ENCODE results near the gene OSGEPL1. TPM values are rescaled to one million over a fixed set of nuclear protein-coding genes. Genes with fewer than 3 reads are reported as not detected.

OSGEPL1 gene
- total and polyA plus RNA-seq, 11 donors, result 5.7 to 11.0 (median 8.3) TPM

DNA sequence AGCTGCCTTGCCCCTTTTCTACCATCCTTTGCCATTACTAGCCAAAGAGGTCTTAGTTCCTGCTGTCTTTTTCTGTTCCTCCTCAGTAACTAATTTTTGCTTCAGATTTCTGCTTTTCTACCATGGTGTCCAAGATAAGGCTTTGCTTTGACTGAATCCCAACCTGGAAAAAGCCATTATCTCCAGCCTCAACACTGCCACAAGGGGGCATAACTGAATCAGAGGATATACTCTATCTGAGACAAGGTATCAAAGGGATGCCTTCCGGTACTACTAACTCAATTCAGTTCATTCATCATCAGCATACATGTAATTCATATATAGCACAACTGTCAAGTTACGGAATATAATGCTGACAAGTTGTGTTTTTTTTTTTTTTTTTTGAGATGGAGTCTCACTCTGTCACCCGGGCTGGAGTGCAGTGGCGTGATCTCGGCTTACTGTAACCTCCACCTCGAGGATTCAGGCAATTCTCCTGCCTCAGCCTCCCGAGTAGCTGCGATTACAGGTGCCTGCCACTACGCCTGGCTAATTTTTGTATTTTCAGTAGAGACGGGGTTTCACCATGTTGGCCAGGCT, 11.4 kb downstream of the OSGEPL1 start:
- intact Hi-C loops (cut with DNase I), result loop anchor here in 2 of 10 donors (2.0 to 10.0 kb wide), 2 partner anchors 86 to 322 kb away; partner anchors contain the start of gene ASNSD1 (in 1 of the 2)
- Histone ChIP-seq H3K27ac (no peak overlapping the region), H3K4me1 (peaks cover 0 to 5% (median 0%) of the 10 kb centered on the region in 12 donors), H3K9me3 (no peaks in the 10 kb centered on the region), H3K4me3 (no peak overlapping the region), H3K36me3 (peaks cover 0 to 99% (median 75%) of the 10 kb centered on the region in 9 donors), H3K27me3 (no peaks in the 10 kb centered on the region)
- DNase-seq (no peak), ATAC-seq (peak in 1 of 4 donors; percentile 41)
- no peak for TF ChIP-seq POLR2A (IDR thresholded peaks at IDR 0.05)
- TF ChIP-seq, protein P1, sequence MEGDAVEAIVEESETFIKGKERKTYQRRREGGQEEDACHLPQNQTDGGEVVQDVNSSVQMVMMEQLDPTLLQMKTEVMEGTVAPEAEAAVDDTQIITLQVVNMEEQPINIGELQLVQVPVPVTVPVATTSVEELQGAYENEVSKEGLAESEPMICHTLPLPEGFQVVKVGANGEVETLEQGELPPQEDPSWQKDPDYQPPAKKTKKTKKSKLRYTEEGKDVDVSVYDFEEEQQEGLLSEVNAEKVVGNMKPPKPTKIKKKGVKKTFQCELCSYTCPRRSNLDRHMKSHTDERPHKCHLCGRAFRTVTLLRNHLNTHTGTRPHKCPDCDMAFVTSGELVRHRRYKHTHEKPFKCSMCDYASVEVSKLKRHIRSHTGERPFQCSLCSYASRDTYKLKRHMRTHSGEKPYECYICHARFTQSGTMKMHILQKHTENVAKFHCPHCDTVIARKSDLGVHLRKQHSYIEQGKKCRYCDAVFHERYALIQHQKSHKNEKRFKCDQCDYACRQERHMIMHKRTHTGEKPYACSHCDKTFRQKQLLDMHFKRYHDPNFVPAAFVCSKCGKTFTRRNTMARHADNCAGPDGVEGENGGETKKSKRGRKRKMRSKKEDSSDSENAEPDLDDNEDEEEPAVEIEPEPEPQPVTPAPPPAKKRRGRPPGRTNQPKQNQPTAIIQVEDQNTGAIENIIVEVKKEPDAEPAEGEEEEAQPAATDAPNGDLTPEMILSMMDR (IDR thresholded peaks at IDR 0.05), result peak; percentile 26 to 60 (median 44)
- WGBS, 4 donors, result 84 to 86% (median 85%) methylated on average over 10 of the region's 10 CpGs

DNA sequence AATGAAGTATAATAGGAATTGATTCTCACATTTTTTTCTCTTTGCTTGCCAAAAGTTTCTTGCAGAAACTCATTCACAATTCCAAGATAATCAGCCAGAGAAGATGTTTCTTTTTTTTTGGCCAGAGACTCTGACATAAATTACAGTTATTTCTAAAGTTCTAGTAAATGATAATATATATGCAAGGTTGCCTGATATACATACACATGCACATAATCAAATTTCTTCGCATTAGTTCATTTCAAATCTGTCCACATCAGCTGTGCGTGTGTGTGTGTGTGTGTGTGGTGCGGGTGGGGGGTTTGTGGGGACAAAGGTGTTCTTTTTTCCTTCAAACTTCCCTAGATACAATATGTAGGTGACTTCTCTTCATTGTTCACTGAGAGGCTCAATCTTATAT, 33.2 kb downstream of the OSGEPL1 start:
- Histone ChIP-seq H3K4me3 (no peak overlapping the region), H3K9me3 (no peaks in the 10 kb centered on the region), H3K27ac (no peak overlapping the region), H3K27me3 (no peaks in the 10 kb centered on the region), H3K4me1 (no peaks in the 10 kb centered on the region), H3K36me3 (peaks cover 0 to 37% (median 8%) of the 10 kb centered on the region in 9 donors)
- DNase-seq (no peak), ATAC-seq (no peak)
- WGBS, 4 donors, result 78 to 84% (median 83%) methylated on average over 3 of the region's 3 CpGs
- TF ChIP-seq POLR2A (IDR thresholded peaks at IDR 0.05), result no peak
- TF ChIP-seq, protein P1 (IDR thresholded peaks at IDR 0.05), result no peak
- intact Hi-C loops (cut with DNase I), result no loop called here

DNA sequence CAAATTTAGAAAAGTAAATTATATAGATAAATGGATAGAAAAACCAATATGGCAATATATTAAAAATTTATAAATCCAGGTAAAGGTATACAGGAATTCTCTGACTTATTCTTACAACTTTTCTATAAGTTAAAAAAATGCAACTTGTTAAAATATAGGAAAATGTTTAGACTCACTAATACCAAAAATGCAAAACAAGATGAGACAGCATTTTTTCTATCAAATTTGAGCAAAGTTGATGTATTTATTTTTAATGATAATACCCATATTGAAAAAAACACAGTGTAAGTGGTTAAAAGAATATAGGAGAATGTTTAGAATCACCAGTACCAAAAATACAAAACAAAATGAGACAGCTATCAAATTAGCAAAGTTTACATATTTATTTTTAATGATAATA, 35.7 kb downstream of the OSGEPL1 start:
- ATAC-seq, result no peak
- intact Hi-C loops (cut with DNase I), result no loop called here
- Histone ChIP-seq H3K4me1 (no peaks in the 10 kb centered on the region), H3K4me3 (no peak overlapping the region), H3K27ac (no peak overlapping the region), H3K27me3 (no peaks in the 10 kb centered on the region), H3K9me3 (no peaks in the 10 kb centered on the region), H3K36me3 (peaks cover 0 to 32% (median 8%) of the 10 kb centered on the region in 9 donors)
- TF ChIP-seq, protein P1 (IDR thresholded peaks at IDR 0.05), result no peak
- DNase-seq, result no peak

DNA sequence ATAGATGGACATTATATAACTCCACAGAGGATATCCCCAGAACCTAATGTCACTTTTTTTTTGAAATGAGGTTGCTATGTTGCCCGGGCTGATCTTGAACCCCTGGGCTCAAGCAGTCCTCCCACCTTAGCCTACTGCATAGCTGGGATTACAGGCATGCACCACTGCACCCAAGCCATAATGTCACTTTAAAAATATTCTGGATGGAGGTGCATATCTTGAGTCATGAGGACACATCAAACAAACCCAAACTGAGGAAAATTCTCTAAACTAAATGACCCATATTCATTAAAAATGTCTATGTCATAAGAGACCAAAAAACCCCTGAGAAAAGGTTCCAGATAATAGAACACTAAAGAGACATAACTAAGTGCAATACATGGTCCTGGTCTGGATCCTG, 36.3 kb downstream of the OSGEPL1 start:
- Histone ChIP-seq H3K4me1 (no peaks in the 10 kb centered on the region), H3K36me3 (peaks cover 0 to 37% (median 8%) of the 10 kb centered on the region in 9 donors), H3K9me3 (no peaks in the 10 kb centered on the region), H3K27me3 (no peaks in the 10 kb centered on the region), H3K27ac (no peak overlapping the region), H3K4me3 (no peak overlapping the region)
- intact Hi-C loops (cut with DNase I), result no loop called here
- TF ChIP-seq POLR2A (IDR thresholded peaks at IDR 0.05), result no peak
- TF ChIP-seq, protein P1 (IDR thresholded peaks at IDR 0.05), result no peak
- 82 to 95% (median 93%) methylated on average over 1 of the region's 1 CpG for WGBS, 4 donors
- ATAC-seq (no peak), DNase-seq (no peak)

All from heart left ventricle (tissue), 16 donors.